ENCODE data around the gene EIF4EBP3. TPM values are rescaled to one million over a fixed set of nuclear protein-coding genes. Genes with fewer than 3 reads are reported as not detected.

The EIF4EBP3 gene
- total and polyA plus RNA-seq, 2 of the 4 experiments (the other 2 are of a cell fraction): 0.36 to 2.1 TPM

DNA sequence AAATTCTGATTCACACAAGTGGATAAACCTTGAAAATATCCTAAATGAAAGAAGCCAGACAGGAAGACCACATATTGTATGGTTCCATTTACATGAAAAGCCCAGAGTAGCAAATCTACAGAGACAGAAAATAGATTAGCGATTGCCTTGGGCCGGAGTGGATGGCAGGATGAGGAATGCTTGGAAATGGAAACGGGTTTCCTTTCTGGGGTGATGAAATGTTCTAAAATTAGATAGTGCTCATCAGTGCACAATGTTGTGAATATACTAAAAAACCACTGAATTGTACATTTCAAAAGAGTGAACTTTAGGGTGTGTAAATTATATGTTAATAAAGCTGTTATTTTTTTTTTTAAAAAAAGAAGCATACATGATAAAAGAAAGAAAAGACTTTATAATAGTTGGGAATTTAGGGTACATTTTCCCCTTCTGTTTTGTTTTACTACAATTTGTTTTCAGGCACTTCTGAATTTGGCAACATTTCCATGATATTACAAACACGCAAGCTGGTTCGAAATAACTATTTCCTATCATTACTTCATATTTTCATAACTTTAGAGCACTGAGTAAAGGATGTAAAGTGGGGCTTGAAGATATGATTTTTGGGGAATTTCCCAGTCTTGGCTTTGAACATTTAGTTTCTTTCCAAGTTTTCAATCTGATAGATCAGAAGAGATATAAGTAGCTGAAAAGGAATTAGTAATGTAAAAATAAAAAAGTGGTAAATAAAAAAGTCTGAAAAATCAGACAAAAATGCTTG, 41.0 kb downstream of the EIF4EBP3 start:
- Histone ChIP-seq H4K91ac (ENCODE audit: insufficient read depth, low read depth, low read length) (no peak overlapping the region), H2AK5ac (ENCODE audit: low read depth, low read length) (no peak overlapping the region), H2BK15ac (ENCODE audit: low read depth, low read length) (no peak overlapping the region), H2AK9ac (replicated peaks; ENCODE audit: low read depth, low read length, poor library complexity) (no peak overlapping the region), H3K18ac (ENCODE audit: low read depth, low read length) (no peak overlapping the region; the same call in 1 of the 2 replicates), H3K27me3 (ENCODE audit: control insufficient read depth, insufficient read depth, low read length) (no peaks in the 10 kb centered on the region), H4K20me1 (ENCODE audit: insufficient read depth, low read length) (no peaks in the 10 kb centered on the region), H3K4me3 (ENCODE audit: insufficient read depth, low read depth, low read length) (no peak overlapping the region), H3K23ac (ENCODE audit: low read depth, low read length) (no peak overlapping the region), H3K9me3 (ENCODE audit: control insufficient read depth, insufficient read depth, low read length) (no peaks in the 10 kb centered on the region), H3K9me1 (ENCODE audit: insufficient read depth, low read length) (no peaks in the 10 kb centered on the region), H3K36me3 (ENCODE audit: control insufficient read depth, insufficient read depth, low read length) (no peaks in the 10 kb centered on the region), H2AFZ (replicated peaks; ENCODE audit: low read length, poor library complexity) (no peak overlapping the region), H4K8ac (ENCODE audit: low read depth in 2 of 2, low read length in 2 of 2) (no peak overlapping the region; a peak in 1 of 4 replicates), H3K4me1 (ENCODE audit: control insufficient read depth, insufficient read depth, low read length) (peaks cover 12% of the 10 kb centered on the region), H3K27ac (ENCODE audit: insufficient read depth, low read length) (no peak overlapping the region; the same call in 1 of the 2 replicates), H2BK20ac (ENCODE audit: low read depth, low read length) (no peak overlapping the region), H3K14ac (replicated peaks; ENCODE audit: low read depth, low read length) (no peak overlapping the region), H2BK5ac (ENCODE audit: low read depth, low read length, poor library complexity, severe bottlenecking) (no peak overlapping the region), H3K9ac (ENCODE audit: low read depth, low read length) (no peak overlapping the region), H3K79me1 (ENCODE audit: low read depth in 1 of 2, low read length in 2 of 2) (no peaks in the 10 kb centered on the region), H3K56ac (ENCODE audit: extremely low read depth, insufficient read depth, low read length) (no peak overlapping the region), H3K4ac (ENCODE audit: low read depth, low read length) (no peak overlapping the region; the same call in 1 of the 2 replicates), H3K4me2 (ENCODE audit: low read depth, low read length) (no peak overlapping the region), H2BK120ac (ENCODE audit: low read depth, low read length) (no peak overlapping the region; the same call in 1 of the 2 replicates), H4K5ac (ENCODE audit: low read depth, low read length) (no peak overlapping the region)
- DNase-seq (peak; percentile 37), ATAC-seq (ENCODE audit: low read depth) (0 out of 2 replicates have a peak, but pooled peaks have one; percentile 25)
- in situ Hi-C loops (cut with MboI; ENCODE audit: low sequenced_read_pairs) (no loop called here), intact Hi-C loops (cut with micrococcal nuclease) (no loop called here), dilution Hi-C loops (cut with HindIII; ENCODE audit: low sequenced_read_pairs, unreplicated experiment) (no loop called here)
- no CpG with 5 or more reads among the region's 5 CpGs for WGBS, 2 experiments (ENCODE audit: extremely low coverage in 2 of 2, insufficient read length in 1 of 2)
- ChIA-PET CTCF (interaction anchor here (0.6 kb wide), 1 partner anchor 33 kb away, joined by 3 read pairs; no protein-coding TSS in a partner anchor), POLR2A (ENCODE audit: unreplicated experiment) (no interaction called here)
- no peak for TF ChIP-seq RFX5 (IDR thresholded peaks at IDR 0.05; ENCODE audit: low read depth, low read length)
- TF ChIP-seq POLR2A (IDR thresholded peaks at IDR 0.05; ENCODE audit: low read depth, low read length): no peak
- TF ChIP-seq MXI1 (IDR thresholded peaks at IDR 0.05; ENCODE audit: borderline replicate concordance, low read depth, low read length): no peak
- TF ChIP-seq MAZ (IDR thresholded peaks at IDR 0.05; ENCODE audit: borderline replicate concordance, low read depth, low read length): no peak
- TF ChIP-seq BHLHE40 (IDR thresholded peaks at IDR 0.05; ENCODE audit: low read depth, low read length): no peak
- TF ChIP-seq RCOR1 (IDR thresholded peaks at IDR 0.05; ENCODE audit: insufficient replicate concordance, low read length): no peak
- no TSS peak for BruUV-seq (replicated peaks)
